NCI-H1694 (cell line): ENCODE data around the gene C1orf198.
A peak's percentile ranks its signal among the peaks of the same experiment; 100 is the strongest.

Experiments
- DNase-seq: peaks from one replicate; lab custom pipeline; 2025; lab: John Stamatoyannopoulos, UW

C1orf198 gene

GRCh38 chr1:230867903-230868735, at the start of gene C1orf198:
C1orf198 (minus strand) TSS chr1:230868521; CDS start chr1:230868512, 9 bp downstream.
- peak; percentile 100 for DNase-seq

GRCh38 chr1:230917284-230918135, 49.2 kb upstream of the C1orf198 start:
- DNase-seq = peak; percentile 89

GRCh38 chr1:230916587-230917283, 48.4 kb upstream of the C1orf198 start:
- DNase-seq = no peak

GRCh38 chr1:230915078-230915477, 46.8 kb upstream of the C1orf198 start:
- no peak for DNase-seq

GRCh38 chr1:230913496-230913895, 45.2 kb upstream of the C1orf198 start:
- no peak for DNase-seq

- no peak for DNase-seq
These were observed 42.4 kb upstream of the C1orf198 start for GRCh38 chr1:230910755-230911117.

- DNase-seq = no peak
These were observed 41.8 kb upstream of the C1orf198 start for GRCh38 chr1:230909974-230910754.

GRCh38 chr1:230907472-230908205, 39.3 kb upstream of the C1orf198 start:
- no peak for DNase-seq

GRCh38 chr1:230906226-230906625, 37.9 kb upstream of the C1orf198 start:
- DNase-seq = no peak

- DNase-seq = no peak
These were observed 37.4 kb upstream of the C1orf198 start for GRCh38 chr1:230905733-230906132.

- no peak for DNase-seq
These were observed 34.1 kb upstream of the C1orf198 start for GRCh38 chr1:230902349-230902923.

- no peak for DNase-seq
These were observed 33.4 kb upstream of the C1orf198 start for GRCh38 chr1:230901671-230902070.

- no peak for DNase-seq
These were observed 32.7 kb upstream of the C1orf198 start for GRCh38 chr1:230900984-230901383.

- no peak for DNase-seq
These were observed 31.5 kb upstream of the C1orf198 start for GRCh38 chr1:230899841-230900251.

GRCh38 chr1:230898748-230899147, 30.4 kb upstream of the C1orf198 start:
- DNase-seq = no peak

- no peak for DNase-seq
These were observed 29.8 kb upstream of the C1orf198 start for GRCh38 chr1:230898144-230898543.

- DNase-seq = peak; percentile 90
These were observed 28.5 kb upstream of the C1orf198 start for GRCh38 chr1:230896779-230897178.

- DNase-seq = no peak
These were observed 27.1 kb upstream of the C1orf198 start for GRCh38 chr1:230895452-230895851.

- DNase-seq = no peak
These were observed 26.3 kb upstream of the C1orf198 start for GRCh38 chr1:230894664-230895063.

GRCh38 chr1:230894032-230894431, 25.7 kb upstream of the C1orf198 start:
- no peak for DNase-seq
